Measurements from ENCODE around the gene HOXC13.

HOXC13 gene

DNA sequence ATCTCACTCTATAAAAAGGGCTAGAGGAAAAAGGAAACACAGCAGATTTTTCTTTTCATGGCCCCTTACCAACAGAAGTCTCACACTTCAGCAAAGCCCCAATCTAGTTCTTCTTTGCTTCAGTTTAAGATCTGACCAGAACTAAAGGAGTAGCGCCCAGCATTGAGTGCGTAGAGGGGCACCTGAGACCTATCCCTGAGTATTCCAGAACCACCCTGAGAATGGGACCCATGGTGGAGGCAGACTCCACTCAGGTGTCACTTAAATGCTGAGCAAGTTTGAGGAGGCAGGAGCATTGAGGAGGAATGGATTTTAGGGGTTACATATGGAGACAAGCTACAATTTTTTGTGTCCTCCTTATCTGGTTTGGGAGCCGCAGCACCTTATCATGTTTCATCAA is 32.5 kb downstream of the HOXC13 start:
- DNase-seq = no peak

GRCh38 chr12:53971686-53972085 is 33.1 kb downstream of the HOXC13 start:
- DNase-seq = no peak

DNA sequence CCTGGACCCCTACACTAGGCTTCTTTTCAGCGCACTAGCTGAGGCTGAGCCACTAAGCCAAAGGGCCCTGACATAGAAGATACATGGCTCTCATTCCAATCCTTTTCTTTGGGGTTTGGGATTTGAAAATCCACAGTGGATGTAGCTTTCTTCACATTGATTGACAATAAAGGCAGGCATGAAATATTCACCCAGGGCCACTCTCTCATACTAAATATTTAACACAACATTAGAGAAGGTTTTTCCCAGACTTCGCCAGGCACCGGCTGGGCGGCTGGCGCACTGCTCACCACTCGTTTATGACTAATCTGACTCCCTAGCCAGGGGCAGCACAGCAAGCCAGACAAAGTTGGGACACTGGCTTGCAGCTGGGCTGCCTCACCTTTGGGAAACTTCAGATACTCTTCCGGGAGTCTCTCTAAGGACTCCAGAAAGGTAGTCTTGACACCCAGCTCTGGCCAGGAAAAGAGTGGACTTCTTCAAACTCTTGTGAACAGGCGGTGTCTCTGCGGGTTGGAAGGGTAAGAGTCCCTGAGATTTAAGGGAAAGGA is 33.6 kb downstream of the HOXC13 start:
- no peak for DNase-seq

GRCh38 chr12:53972722-53973235 is 34.1 kb downstream of the HOXC13 start, which contains the start of gene HOXC11:
Gene HOXC11, plus strand, starts transcription at chr12:53973126. Its CDS starts 116 bp downstream, at chr12:53973242.
- DNase-seq = no peak

DNA sequence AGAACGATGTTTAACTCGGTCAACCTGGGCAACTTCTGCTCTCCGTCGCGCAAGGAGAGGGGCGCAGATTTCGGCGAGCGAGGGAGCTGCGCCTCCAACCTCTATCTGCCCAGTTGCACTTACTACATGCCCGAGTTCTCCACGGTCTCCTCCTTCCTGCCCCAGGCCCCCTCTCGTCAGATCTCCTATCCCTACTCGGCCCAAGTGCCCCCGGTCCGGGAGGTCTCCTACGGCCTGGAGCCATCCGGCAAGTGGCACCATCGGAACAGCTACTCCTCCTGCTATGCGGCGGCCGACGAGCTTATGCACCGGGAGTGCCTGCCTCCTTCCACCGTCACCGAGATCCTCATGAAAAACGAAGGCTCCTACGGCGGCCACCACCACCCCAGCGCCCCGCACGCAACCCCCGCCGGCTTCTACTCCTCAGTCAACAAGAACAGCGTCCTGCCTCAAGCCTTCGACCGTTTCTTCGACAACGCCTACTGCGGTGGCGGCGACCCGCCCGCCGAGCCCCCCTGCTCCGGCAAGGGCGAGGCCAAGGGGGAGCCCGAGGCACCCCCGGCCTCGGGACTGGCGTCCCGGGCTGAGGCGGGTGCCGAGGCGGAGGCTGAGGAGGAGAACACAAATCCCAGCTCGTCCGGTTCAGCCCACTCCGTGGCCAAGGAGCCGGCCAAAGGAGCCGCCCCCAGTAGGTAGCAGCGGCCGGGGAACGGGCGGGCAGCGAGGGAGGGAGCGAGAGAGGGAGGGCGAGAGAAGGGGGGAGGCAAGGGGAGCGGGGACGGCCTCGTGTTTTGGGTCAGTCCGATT is 34.8 kb downstream of the HOXC13 start:
- no peak for DNase-seq

DNA sequence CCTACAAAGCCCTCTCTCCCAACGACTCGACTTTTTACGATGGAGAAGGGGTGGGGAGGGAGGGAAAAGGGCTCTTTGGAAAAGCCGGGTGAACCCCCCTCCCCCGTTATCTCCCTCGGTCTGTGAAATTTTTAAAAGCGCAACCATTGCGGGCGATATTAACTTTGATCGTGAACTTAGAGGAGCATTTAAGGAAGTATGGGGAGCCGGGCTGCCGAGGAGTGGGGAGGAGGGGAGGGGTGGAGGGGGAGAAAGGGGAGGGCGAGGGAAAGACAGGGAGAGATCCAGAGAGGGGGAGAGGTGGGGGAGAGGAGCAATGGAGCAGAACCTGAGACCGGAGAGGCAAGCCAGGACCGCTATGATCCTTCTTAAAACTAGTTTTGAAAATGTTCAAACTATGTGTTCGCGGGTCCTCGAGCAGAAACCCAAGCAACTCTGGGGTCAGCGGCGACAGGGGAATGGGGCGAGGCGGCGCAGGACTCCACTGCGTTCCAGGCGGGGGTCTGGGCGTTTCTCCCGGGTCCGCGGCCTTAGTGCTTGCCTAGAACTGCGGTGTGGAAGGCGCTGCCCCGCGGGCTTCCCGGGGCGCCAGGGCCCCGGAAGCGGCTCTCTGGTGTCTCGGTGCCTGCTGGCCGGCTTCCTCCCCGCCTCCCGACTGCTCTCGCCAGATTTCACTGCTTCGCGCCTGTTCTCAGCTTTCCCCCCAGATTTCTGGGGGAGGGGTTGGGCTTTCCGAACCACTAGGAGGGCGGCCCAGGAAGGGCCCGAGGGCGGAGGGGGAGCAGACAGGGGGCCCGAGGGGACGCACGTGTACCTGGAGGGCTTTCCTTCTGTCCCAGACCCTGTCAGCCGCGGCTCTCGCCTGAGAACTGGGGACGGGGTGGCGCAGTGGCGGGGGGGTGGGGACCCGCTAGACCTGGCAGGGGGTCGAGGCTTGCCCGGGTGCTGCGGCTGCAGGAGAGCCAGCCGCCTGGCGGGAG is 35.7 kb downstream of the HOXC13 start, which contains the start of gene HOTAIR:
Gene HOTAIR, minus strand, starts transcription at position 871 of the 980 bp plus-strand sequence.
- DNase-seq = no peak

DNA sequence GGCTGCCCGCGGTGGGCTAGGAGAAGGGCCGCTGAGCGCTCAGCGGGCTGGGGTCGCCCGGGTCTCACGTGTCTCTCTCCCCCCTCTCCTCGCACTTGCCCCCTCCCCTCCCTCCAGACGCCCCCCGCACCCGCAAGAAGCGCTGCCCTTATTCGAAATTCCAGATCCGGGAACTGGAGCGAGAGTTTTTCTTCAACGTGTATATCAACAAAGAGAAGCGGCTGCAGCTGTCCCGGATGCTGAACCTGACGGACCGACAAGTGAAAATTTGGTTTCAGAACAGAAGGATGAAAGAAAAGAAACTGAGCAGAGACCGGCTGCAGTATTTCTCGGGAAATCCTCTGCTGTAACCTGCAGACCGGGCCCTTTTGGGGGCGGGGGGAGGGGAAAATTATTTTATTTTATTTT is 36.4 kb downstream of the HOXC13 start:
- DNase-seq = no peak

GRCh38 chr12:53975479-53976152 is 37.0 kb downstream of the HOXC13 start:
- DNase-seq = no peak

- no peak for DNase-seq
Observed at GRCh38 chr12:53976172-53976822, 37.7 kb downstream of the HOXC13 start.

GRCh38 chr12:53976823-53977595 is 38.4 kb downstream of the HOXC13 start:
- DNase-seq = no peak

DNA sequence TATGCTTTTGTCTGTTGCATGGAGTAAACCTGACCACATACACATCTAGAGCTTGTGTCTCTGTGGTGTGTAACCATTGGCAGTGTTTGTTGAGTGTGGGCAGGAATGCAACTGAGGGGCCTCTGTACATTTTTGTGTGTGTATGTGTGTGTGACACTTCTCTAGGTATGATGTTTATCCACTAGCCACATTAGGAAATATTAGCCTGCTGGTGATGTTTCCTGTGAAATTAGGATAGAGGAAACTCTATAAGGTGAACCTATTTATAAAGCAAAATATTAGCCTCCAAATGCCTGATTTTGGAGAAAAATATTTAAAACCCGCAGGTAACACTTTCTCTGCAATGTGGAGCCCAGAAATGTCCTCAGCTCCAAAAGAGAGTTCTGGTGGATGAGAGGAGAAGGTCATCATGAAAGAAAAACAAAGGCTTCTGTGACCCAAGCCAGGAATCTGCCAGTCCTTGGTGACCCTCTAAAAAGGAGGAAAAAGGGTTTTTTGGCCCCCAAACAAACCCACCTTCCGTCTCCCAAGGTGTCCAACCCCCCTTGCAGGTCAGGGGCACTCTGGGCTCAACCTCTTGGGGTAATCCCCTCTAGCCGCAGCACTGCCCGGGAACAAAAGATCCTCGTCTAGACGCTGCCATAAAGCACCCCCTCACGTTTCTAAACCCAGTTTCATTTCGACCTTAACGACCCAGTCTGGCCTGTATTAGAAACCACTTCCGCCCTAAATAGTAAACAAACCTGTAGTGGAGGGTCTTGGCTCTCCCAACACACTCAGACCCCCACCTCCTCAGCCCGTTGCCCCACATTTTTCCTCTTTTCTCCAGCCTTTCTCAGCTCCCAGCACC is 39.2 kb downstream of the HOXC13 start:
- no peak for DNase-seq

DNA sequence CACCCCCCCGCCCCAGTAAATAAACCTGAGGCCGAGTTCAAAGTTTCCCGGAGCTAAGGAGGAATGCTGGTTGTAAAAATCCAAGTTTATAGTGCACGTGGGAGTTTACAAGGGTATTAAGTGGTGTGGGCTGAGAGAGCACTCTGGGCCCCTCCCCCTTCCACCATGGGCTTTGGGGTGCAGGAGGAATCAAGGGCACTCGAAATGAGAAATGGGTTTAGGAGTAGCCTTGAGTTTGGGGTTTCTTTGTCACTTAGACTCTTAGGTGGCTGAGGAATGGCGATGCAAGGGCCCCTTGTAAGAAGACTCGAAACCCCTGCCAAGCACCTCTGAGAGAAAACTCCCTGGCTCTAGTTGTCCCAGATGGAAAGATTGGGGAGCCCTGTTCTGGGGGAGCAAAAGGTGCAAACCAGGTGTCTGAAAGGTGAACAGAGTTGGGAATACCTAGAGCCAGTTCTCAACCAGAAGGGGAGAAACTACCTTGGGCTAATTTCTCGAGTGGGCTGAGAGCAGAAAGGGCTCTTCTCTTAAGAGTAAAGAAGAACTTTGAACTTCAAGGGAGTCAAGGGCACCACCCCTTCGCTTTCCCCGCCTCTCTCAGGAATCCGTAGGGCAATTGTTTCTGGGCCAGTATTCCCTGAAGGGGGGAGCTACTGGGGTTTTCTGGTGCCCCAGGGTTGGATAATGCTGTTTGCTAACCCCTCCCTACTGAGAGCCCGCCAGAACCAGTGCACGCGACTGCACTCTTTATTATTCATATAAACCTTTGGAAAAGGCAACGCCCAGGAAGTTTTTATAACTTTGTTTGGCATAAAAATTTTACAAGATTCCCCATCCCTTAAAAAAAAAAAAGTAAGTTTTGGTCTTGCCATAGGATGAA is 40.1 kb downstream of the HOXC13 start:
- no peak for DNase-seq

GRCh38 chr12:53980104-53980801 is 41.6 kb downstream of the HOXC13 start:
- DNase-seq = no peak

DNA sequence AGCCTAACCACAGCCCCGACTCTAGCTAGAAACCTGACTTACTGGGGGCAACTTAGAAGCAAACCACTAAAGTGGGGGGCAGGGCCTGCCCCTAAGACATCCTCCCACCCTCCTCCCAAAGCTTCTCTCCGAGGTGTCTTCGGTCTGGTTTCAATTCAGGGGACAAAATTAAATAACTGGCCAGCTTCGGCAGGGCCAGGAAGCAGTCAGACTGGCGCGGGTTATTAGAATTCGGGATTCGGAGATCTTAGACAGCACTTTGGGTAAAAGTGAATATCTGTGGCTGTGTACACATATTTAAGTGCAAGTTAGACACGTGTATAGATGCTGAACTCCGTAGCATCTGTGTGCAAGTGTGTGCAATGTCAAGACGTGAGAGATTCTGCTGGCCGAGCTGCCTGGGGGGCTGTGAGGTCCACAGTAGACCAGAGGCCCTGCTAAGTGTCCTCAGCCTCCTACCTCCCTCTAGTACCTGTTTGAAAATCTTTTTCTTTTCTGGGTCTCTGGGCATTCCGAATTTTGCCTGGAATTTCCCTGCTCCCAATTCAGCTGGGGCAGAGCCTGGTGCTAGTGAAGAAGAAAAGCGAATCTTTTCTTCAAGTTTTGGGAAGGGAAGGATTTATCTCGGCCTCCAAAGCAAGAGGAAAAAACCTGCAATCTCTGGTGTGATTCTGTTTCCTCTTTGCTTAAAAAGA is 42.3 kb downstream of the HOXC13 start:
- no peak for DNase-seq

DNA sequence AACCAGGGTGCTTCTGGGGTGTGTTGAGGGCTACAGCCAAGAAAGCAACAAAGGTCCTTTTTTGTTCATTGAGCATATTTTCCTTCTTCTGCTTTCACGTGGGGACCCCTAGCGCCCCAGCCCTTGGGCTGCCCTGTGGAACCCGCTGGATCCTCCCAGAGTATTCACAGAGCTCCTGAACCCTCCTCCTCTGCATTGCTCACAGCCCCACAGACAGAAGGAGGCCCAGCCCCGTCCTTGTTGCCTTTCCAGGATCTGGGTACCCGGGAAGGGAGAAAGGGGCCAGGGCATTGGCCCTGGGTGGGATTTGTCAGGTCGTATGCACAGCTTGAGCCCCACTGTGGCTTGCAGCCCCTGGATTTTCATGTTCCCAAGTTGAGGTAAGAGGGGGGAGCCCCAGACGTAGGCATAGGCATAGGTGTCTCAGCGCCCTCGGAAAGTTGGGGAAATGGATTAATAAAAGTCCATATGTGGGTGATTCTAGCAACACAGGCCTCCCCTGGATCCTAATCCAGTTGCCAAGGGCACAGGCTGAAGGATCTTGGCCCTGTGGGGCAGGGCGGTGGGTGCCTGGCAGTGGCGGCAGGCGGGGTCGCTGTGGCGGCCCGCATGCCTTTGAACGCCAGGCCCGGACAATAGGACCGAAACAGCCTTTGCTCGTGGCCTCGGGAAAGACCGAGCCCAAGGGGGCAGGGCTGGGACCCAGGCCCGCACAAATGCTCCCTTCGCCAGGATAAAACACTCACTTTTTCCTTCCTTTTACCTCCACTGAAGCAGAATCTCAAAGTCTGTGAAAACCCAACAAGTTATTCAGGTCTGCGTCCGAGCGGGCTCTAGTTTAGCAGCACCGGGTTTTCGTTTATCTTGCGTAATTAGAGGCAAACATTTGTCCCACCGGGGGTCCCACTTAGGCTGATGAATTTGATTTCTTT is 43.3 kb downstream of the HOXC13 start:
- DNase-seq = no peak

Measured in stimulated activated naive CD4-positive, alpha-beta T cell treated with Interleukin-2 at 50 U/mL for 16 hours (primary cell).